Prostate gland (tissue), 2 donors: ENCODE measurements around the gene LNPEP. TPM values are rescaled to one million over a fixed set of nuclear protein-coding genes. Genes with fewer than 3 reads are reported as not detected.

ENCODE experiments used
- DNase-seq: peaks from one replicate; pipeline ENCODE4 v3.0.0-alpha.2; 2019; ENCODE audit warnings: low spot score
- H3K27ac ChIP-seq, 2 donors: fragments of 200-600 bp; sonication (generic); 2 replicates each; pipeline ENCODE4 v1.5.1; 2017 to 2019
- H3K27me3 ChIP-seq: fragments of 200-600 bp; sonication (generic); replicated peaks from 2 replicates; pipeline ENCODE4 v1.5.1; 2019; ENCODE audit not compliant: insufficient read depth
- H3K36me3 ChIP-seq, 2 donors: fragments of 200-600 bp; sonication (generic); 1 replicate in 1 of 2; 2 replicates in 1 of 2; pipeline versions ENCODE4 v1.5.1 to v1.8.1; 2017 to 2019
- H3K4me1 ChIP-seq: fragments of 200-600 bp; sonication (generic); replicated peaks from 2 replicates; pipeline ENCODE4 v1.5.1; 2019
- H3K4me3 ChIP-seq, 2 donors: fragments of 200-600 bp; sonication (generic); 2 replicates each; pipeline ENCODE4 v1.5.1; 2017 to 2019
- H3K9me3 ChIP-seq: fragments of 200-600 bp; sonication (generic); 2 replicates; pipeline ENCODE4 v1.5.1; 2017
- CTCF ChIP-seq, 4 experiments: fragments of 200-600 bp in 2 of 4; fragments of 450-650 bp in 2 of 4; sonication (generic) in 2 of 4; IDR thresholded peaks; 1 replicate in 3 of 4; 2 replicates in 1 of 4; pipeline ENCODE4 v1.5.1; 2016 to 2019; ENCODE audit warnings: antibody characterized with exemption in 4 of 4, mild to moderate bottlenecking in 2 of 4, moderate library complexity in 2 of 4
- POLR2A ChIP-seq: fragments of 450-650 bp; IDR thresholded peaks from one replicate; pipeline ENCODE4 v1.6.1; 2016; ENCODE audit warnings: antibody characterized with exemption, mild to moderate bottlenecking
- POLR2AphosphoS5 ChIP-seq: sonication (generic); formaldehyde crosslinking; IDR thresholded peaks from one replicate; pipeline ENCODE4 v1.6.1; 2017; ENCODE audit warnings: antibody characterized with exemption
- WGBS: methylation state at CpG from one replicate; pipeline ENCODE4 v1.1.5; 2018; 5-methylcytosine and 5-hydroxymethylcytosine counted together
- intact Hi-C: fragments of 100-400 bp; cut with DNase I; formaldehyde crosslinking; loops from one replicate; pipeline ENCODE4 v1.14.2; 2022
- total RNA-seq, 2 donors: library from RNA; depleted of rRNA; stranded (reverse); fragments of >200 nt; gene quantifications; one replicate each; pipeline ENCODE4 v1.1.0, GENCODE V29; 2016

Gene LNPEP
- total RNA-seq, 2 donors from 2014 or later: 38.5 to 43.9 TPM

- Histone ChIP-seq H3K36me3 (no peaks in the 10 kb centered on the region), H3K27ac (no peak overlapping the region), H3K9me3 (no peaks in the 10 kb centered on the region), H3K27me3 (no peaks in the 10 kb centered on the region), H3K4me1 (no peaks in the 10 kb centered on the region), H3K4me3 (no peak overlapping the region)
- no peak for DNase-seq
- 81% methylated on average over 1 of the region's 1 CpG for WGBS
- intact Hi-C loops: loop anchor here (10.0 kb wide), 1 partner anchor 165 kb away; no protein-coding TSS in a partner anchor
- no peak for TF ChIP-seq CTCF (IDR thresholded peaks at IDR 0.05)
- no peak for TF ChIP-seq POLR2A
- no peak for TF ChIP-seq POLR2AphosphoS5
Observed at GRCh38 chr5:96999856-97000255, 64.0 kb downstream of the LNPEP start.

GRCh38 chr5:97000391-97000790 lies 64.5 kb downstream of the LNPEP start:
- Histone ChIP-seq H3K27me3 (no peaks in the 10 kb centered on the region), H3K27ac (no peak overlapping the region), H3K4me1 (no peaks in the 10 kb centered on the region), H3K9me3 (no peaks in the 10 kb centered on the region), H3K36me3 (no peaks in the 10 kb centered on the region), H3K4me3 (no peak overlapping the region)
- TF ChIP-seq POLR2AphosphoS5 (no peak), CTCF (IDR thresholded peaks at IDR 0.05) (no peak), POLR2A (no peak)
- WGBS: 89% methylated on average over 3 of the region's 3 CpGs
- intact Hi-C loops: no loop called here
- DNase-seq: no peak

- no peaks in the 10 kb centered on the region for H3K36me3 ChIP-seq
Observed at GRCh38 chr5:97002983-97003382, 67.1 kb downstream of the LNPEP start.

GRCh38 chr5:97004423-97005060 lies 68.7 kb downstream of the LNPEP start:
- no peak overlapping the region for H3K4me3 ChIP-seq
- no peak overlapping the region for H3K27ac ChIP-seq
- WGBS: 98% methylated on average over 2 of the region's 2 CpGs
- no peak for DNase-seq
- no peaks in the 10 kb centered on the region for H3K36me3 ChIP-seq
- no peaks in the 10 kb centered on the region for H3K4me1 ChIP-seq
- no peak for TF ChIP-seq POLR2AphosphoS5
- TF ChIP-seq POLR2A: no peak
- TF ChIP-seq CTCF (IDR thresholded peaks at IDR 0.05): no peak
- intact Hi-C loops: no loop called here
- no peaks in the 10 kb centered on the region for H3K27me3 ChIP-seq
- H3K9me3 ChIP-seq: no peaks in the 10 kb centered on the region

More at GRCh38 chr5:97002983-97003382, 67.1 kb downstream of the LNPEP start:
- H3K4me1 ChIP-seq: no peaks in the 10 kb centered on the region
- H3K27ac ChIP-seq: no peak overlapping the region
- no peak overlapping the region for H3K4me3 ChIP-seq
- DNase-seq: no peak
- no peaks in the 10 kb centered on the region for H3K27me3 ChIP-seq
- TF ChIP-seq CTCF (IDR thresholded peaks at IDR 0.05) (no peak), POLR2A (no peak), POLR2AphosphoS5 (no peak)
- H3K9me3 ChIP-seq: no peaks in the 10 kb centered on the region
- intact Hi-C loops: no loop called here
- 51% methylated on average over 1 of the region's 1 CpG for WGBS

- H3K4me1 ChIP-seq: no peaks in the 10 kb centered on the region
- no peak overlapping the region for H3K27ac ChIP-seq
- no peak for DNase-seq
- 72% methylated on average over 3 of the region's 3 CpGs for WGBS
- H3K36me3 ChIP-seq: no peaks in the 10 kb centered on the region
- H3K9me3 ChIP-seq: no peaks in the 10 kb centered on the region
- no peak overlapping the region for H3K4me3 ChIP-seq
- H3K27me3 ChIP-seq: no peaks in the 10 kb centered on the region
- no peak for TF ChIP-seq POLR2AphosphoS5
- TF ChIP-seq POLR2A: no peak
- TF ChIP-seq CTCF (IDR thresholded peaks at IDR 0.05): no peak
- intact Hi-C loops: no loop called here
Observed at GRCh38 chr5:97006454-97007060, 70.7 kb downstream of the LNPEP start.
